NCI-H526 treated with DMSO at 0.1 percent for 48 hours (cell line): ENCODE data around the gene SH2D3A.

Experiments used
- DNase-seq: peaks from one replicate; lab custom pipeline; 2025; lab: John Stamatoyannopoulos, UW

Gene SH2D3A

DNA sequence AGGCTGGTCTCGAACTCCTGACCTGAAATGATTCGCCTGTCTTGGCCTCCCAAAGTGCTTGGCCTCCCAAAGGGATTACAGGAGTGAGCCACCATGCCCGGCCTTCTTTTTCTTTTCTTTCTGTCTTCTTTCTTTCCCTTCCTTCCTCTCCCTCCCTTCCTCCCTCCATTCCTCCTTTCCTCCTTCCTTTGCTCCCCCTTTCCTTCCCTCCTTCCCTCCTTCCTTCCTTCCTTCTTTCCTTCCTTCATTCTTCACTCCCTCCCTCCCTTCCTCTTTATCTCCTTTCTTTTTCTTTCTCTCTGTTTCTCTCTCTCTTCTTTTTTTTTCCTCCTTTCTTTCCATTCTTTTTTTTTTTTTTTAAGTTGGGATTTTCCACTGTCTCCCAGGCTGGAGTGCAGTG is 58.9 kb downstream of the SH2D3A start:
- DNase-seq = no peak

DNA sequence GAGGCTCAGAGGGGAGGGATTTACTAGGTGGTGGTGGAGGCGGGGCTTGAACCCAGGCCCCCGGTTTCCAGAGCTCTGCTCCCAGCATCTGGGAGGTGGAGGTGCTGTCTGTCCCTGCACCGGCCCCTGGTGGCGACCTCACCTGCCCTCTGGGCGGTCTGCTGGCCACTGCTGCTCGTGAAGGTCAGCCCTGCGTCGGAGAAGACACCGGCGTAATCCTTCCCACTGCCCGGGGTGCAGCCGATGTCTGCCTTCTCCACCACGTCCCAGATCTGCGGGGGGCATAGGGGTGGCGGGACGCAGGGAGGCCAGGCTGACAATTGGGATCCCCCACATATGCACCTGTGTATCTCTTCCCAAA is 59.6 kb downstream of the SH2D3A start:
- no peak for DNase-seq

GRCh38 chr19:6707011-6707657 is 60.1 kb downstream of the SH2D3A start:
- DNase-seq = no peak

GRCh38 chr19:6706633-6706958 is 60.6 kb downstream of the SH2D3A start:
- no peak for DNase-seq

DNA sequence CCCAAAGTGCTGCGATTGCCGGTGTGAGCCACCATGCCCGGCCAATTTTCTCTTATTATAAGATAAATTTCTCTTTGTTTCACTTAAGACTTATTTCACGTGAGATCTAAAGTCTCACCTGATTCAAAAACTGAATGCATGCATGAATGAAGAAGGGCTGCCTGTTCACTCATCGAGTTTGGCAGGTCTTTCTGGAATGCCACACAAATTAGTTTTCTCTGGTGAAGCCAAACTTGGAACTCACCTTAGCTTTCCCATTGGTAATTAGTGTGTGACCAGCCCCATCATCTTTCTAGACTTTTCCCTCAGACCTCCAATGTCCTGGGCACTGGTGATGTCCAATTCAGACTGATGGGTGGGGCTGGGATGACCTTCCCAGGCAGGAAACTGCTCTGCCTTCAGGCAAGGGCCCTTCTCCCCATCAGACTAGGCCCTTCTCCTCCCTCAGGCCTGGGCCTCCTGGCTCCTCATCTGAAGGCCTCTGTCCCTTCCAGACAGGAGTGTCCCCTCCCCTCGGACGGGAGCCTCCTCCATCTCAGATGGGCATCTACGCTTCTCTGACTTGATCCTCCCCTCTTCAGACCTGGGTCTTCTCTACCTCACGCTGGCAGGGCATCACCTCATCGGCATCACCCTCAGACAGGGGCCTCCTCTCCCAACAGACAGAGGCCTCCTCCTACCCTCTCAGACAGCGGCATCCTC is 61.2 kb downstream of the SH2D3A start:
- no peak for DNase-seq
